Raji (cell line): ENCODE data around the gene CCDC85A.

ENCODE experiments used
- POLR2A ChIP-seq: IDR thresholded peaks from 2 replicates; pipeline ENCODE4 v1.6.1; 2011; ENCODE audit warnings: low read depth, low read length, control low read depth; ENCODE audit not compliant: insufficient read depth

Gene CCDC85A

DNA sequence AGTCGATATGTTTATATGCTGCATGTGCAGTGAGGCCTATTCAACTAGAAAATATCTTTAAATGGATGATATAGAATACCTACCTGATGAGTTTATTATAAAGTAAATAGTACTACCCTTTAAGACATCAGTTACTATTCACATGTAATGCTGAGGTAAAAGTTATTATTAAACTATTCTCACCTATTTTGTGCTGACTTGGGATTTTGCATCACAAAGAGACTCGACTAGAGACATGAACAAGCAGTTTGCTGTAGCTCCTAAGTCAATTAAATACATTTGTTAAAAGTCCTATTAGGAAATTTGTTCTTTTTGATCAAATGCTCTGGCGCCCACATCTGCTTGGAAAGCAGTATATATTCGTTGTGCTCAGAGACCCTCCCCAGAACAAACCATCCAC, 164.1 kb downstream of the CCDC85A start:
- TF ChIP-seq POLR2A, result no peak

DNA sequence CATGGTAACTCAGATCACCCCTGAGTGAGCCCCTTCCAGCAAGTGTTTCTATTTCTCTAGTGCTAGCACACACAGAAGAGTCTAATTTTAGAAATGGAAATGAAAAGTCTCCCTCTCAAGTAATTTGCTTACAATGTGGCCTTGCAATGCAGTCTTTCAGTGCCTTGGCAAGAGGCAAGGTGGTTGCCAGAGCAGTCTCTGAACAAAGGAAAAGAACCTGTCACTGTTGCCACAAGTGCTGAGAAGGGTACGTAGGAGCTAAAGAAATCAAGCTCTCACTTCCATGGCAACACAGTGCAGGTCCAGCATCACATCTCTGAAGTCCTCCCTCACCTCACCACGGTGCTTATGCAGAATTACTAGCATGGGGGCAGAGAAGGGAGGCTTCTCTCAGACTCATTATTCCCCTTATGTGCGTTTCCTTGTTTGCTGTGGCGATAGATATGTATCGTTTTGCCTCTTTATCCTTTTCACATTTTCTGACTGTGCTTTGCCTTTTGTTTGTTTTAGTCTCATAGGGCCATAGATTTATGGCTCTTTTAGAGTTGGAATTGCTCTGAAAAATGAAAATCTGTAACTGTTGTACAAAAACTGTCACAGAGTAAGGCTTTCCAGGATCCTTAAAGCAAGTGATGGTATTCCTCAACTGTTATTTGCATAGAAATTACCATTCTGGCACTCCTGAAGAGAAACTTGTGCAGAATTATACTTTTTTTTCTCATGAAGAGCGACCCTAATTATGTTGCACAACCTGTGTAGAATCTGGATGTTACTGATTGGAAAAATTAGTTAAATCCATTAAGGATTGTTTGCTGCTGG, 164.8 kb downstream of the CCDC85A start:
- TF ChIP-seq POLR2A, result no peak

- TF ChIP-seq POLR2A, result no peak
These were observed 174.0 kb downstream of the CCDC85A start for GRCh38 chr2:56357655-56358295.

- TF ChIP-seq POLR2A, result no peak
These were observed 178.1 kb downstream of the CCDC85A start for GRCh38 chr2:56361844-56362243.

DNA sequence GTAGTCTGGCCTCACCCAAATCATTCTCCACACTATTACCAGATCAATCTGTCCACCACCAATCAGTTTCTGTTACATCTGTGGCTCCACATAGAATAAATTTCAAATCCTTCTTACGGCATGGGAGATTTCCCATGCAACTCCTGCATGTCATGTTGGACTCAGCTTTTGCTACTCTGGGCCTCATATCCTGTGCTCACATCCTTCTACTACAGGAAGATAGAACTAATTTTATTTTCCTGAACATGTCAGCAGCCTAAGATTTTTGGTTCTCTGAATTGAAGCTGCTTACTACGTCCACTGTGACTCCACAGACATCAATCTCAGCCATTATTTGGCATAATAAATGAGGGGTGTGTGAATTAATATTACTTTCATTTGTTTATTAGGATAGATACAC, 181.1 kb downstream of the CCDC85A start:
- TF ChIP-seq POLR2A, result no peak

DNA sequence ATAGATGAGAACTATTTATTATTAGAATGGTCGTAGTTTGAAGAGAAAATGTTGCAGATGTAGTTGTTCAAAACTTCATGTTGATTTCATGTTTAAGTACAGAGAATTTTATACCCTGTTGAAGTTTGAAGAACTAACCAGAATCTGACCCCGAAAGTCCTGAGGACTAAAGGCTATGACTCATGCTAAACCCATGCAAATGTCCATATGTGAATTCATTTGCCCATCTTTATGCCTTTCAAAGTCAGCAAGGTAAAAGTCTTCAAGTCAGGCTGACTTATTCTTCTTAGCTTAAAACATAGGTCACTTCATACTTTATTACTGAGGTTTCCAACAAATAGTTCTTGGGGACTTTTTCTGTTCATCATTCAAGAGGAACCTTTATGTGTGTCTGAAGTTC, 185.5 kb downstream of the CCDC85A start:
- no peak for TF ChIP-seq POLR2A

DNA sequence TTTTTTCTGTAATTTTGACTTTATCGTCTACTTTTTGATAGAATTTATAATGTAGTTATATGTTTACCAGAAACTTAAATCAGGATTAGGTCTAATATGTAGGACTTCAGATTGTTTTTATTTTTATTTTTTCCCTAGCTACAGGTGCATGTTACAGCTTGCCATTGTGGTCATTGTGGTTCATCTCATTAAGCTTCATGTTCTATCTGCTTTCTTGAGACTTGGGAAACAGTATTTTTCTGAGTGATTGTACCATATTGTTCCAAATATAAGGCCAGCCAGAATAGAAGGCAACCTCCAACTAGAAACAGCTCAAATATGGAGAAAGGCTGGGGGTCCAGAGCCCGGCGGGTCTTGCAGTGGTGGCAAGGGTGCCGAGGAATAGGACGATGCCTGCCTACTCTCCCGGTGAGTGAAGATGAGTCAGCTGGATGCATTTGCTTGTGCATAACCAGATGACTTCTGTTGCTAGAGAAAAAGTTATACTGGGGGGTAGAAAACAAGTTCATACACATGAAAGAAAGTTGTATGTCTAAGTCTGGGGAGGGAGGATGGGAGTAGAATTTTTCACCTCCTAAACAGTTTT, 188.4 kb downstream of the CCDC85A start:
- no peak for TF ChIP-seq POLR2A

DNA sequence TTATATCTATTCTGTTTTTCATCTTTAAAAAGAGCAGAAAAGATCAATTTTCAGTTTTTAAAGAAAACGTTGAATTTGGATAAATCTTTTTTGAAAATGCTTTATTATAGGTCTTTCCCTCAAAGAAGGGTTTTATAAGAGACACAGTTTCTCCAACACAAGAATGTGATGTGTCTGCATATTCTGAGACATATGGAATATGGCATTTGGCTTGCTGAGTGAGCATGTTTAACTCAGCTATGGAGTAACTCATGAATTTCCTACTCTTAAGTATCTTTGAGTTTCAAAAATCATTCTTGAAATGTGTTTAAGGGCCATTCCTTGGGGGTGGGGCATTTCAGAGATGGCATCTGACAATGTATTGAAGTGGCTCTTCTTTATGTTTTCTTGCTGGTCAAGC, 191.5 kb downstream of the CCDC85A start:
- TF ChIP-seq POLR2A, result no peak

- no peak for TF ChIP-seq POLR2A
These were observed 193.2 kb downstream of the CCDC85A start for GRCh38 chr2:56376699-56377665.

GRCh38 chr2:56379066-56379465, 195.3 kb downstream of the CCDC85A start:
- TF ChIP-seq POLR2A, result no peak

- TF ChIP-seq POLR2A, result no peak
These were observed 197.1 kb downstream of the CCDC85A start for GRCh38 chr2:56380861-56381260.

DNA sequence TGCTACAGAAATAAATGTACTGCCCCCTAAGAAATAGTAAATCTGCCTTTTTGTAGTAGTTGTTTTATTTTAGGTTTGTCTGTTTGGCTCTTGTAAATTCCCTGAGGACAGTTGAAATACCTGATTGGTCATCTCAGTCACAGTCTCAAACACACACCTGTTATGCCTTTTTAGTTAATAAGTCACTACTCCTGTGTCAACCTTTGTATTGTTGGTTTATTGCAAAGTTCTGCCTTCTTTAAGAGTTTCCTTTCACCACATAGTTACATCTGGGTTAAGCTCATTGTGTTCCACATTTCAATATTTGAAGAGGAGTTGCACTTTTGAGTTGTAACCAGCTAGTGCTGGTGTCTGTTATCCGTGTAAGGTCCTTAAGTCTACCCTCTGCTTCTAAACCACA, 198.7 kb downstream of the CCDC85A start:
- no peak for TF ChIP-seq POLR2A

DNA sequence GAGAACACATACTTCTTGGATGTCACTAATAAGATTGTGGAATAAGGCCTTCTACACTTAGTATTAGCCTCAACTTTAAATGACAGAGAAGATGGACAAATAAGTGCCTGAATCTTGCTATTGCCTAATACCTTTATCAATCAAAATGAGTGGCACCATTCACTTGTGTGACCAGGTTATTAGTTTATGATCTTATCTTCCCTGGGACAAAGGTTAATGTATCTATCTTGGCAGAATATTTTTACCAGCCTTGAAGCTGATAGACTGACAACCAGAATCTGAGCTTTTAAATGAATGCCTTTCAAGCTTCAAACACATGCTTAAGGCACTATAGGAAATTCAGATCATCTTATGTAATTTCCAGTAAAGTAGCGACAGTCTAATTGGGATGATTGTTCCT, 202.9 kb downstream of the CCDC85A start:
- TF ChIP-seq POLR2A, result no peak

DNA sequence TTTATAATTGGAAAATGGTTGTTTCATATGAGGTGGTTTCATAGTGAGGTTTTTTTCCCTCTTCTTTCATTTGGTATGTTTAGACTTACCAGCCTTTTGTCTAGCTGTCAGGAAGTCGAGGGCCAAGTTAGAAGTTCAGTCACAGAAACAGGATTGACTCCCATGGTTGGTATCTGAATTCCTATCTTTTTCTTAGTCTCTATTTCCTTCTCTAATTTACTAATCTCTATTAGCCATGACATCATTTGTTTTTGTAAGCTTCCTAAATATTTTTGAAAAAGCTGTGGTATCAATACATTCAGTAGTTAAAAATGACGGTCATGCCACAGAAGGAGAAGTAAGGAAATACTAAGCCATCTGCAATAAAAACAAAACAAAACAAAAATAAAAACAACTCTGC, 206.9 kb downstream of the CCDC85A start:
- no peak for TF ChIP-seq POLR2A

- TF ChIP-seq POLR2A, result no peak
These were observed 226.3 kb downstream of the CCDC85A start for GRCh38 chr2:56410140-56410539.
